IPS-15b (cell line): Measurements from ENCODE around the gene CMIP.

ENCODE experiments used
- H3K27me3 ChIP-seq: one replicate; pipeline ENCODE4 v1.6.1; 2013; ENCODE audit warnings: low read length; ENCODE audit not compliant: control insufficient read depth, insufficient read depth
- H3K36me3 ChIP-seq: one replicate; pipeline ENCODE4 v1.6.1; 2013; ENCODE audit warnings: low read length; ENCODE audit not compliant: control insufficient read depth, insufficient read depth
- H3K4me1 ChIP-seq: one replicate; pipeline ENCODE4 v1.6.1; 2013; ENCODE audit warnings: mild to moderate bottlenecking, low read length; ENCODE audit not compliant: control insufficient read depth, insufficient read depth
- H3K4me3 ChIP-seq: one replicate; pipeline ENCODE4 v1.5.1; 2013; ENCODE audit warnings: low read depth, low read length
- H3K9ac ChIP-seq: one replicate; pipeline ENCODE4 v1.6.1; 2013; ENCODE audit warnings: low read depth, mild to moderate bottlenecking, low read length
- H3K9me3 ChIP-seq: one replicate; pipeline ENCODE4 v1.6.1; 2013; ENCODE audit warnings: mild to moderate bottlenecking, low read length; ENCODE audit not compliant: control insufficient read depth, insufficient read depth

Gene CMIP

GRCh38 chr16:81544700-81545271 is 100.2 kb downstream of the CMIP start:
- Histone ChIP-seq H3K9ac (no peak overlapping the region), H3K4me1 (no peaks in the 10 kb centered on the region), H3K27me3 (no peaks in the 10 kb centered on the region), H3K9me3 (no peaks in the 10 kb centered on the region), H3K4me3 (no peak overlapping the region), H3K36me3 (peaks cover under 1% of the 10 kb centered on the region)

GRCh38 chr16:81545470-81546250 is 101.1 kb downstream of the CMIP start:
- H3K36me3 ChIP-seq: peaks cover 4% of the 10 kb centered on the region
- H3K27me3 ChIP-seq: no peaks in the 10 kb centered on the region
- no peak overlapping the region for H3K4me3 ChIP-seq
- H3K9me3 ChIP-seq: no peaks in the 10 kb centered on the region
- no peaks in the 10 kb centered on the region for H3K4me1 ChIP-seq
- H3K9ac ChIP-seq: no peak overlapping the region

GRCh38 chr16:81546781-81547180 is 102.2 kb downstream of the CMIP start:
- H3K9ac ChIP-seq: no peak overlapping the region
- no peaks in the 10 kb centered on the region for H3K27me3 ChIP-seq
- H3K9me3 ChIP-seq: no peaks in the 10 kb centered on the region
- no peaks in the 10 kb centered on the region for H3K4me1 ChIP-seq
- no peak overlapping the region for H3K4me3 ChIP-seq
- H3K36me3 ChIP-seq: peaks cover 5% of the 10 kb centered on the region

GRCh38 chr16:81547194-81547938 is 102.8 kb downstream of the CMIP start:
- Histone ChIP-seq H3K4me3 (no peak overlapping the region), H3K36me3 (peaks cover 5% of the 10 kb centered on the region), H3K9me3 (no peaks in the 10 kb centered on the region), H3K9ac (no peak overlapping the region), H3K4me1 (no peaks in the 10 kb centered on the region), H3K27me3 (no peaks in the 10 kb centered on the region)

- Histone ChIP-seq H3K27me3 (no peaks in the 10 kb centered on the region), H3K4me3 (no peak overlapping the region), H3K36me3 (peaks cover 5% of the 10 kb centered on the region), H3K9me3 (no peaks in the 10 kb centered on the region), H3K9ac (no peak overlapping the region), H3K4me1 (peaks cover 2% of the 10 kb centered on the region)
Observed at GRCh38 chr16:81547939-81548216, 103.3 kb downstream of the CMIP start.

GRCh38 chr16:81548551-81548875 is 103.9 kb downstream of the CMIP start:
- peaks cover 5% of the 10 kb centered on the region for H3K36me3 ChIP-seq
- peaks cover 2% of the 10 kb centered on the region for H3K4me1 ChIP-seq
- no peaks in the 10 kb centered on the region for H3K27me3 ChIP-seq
- H3K9me3 ChIP-seq: no peaks in the 10 kb centered on the region
- no peak overlapping the region for H3K4me3 ChIP-seq
- no peak overlapping the region for H3K9ac ChIP-seq

GRCh38 chr16:81548876-81549546 is 104.4 kb downstream of the CMIP start:
- no peak overlapping the region for H3K4me3 ChIP-seq
- H3K27me3 ChIP-seq: no peaks in the 10 kb centered on the region
- peaks cover 5% of the 10 kb centered on the region for H3K36me3 ChIP-seq
- no peak overlapping the region for H3K9ac ChIP-seq
- H3K9me3 ChIP-seq: no peaks in the 10 kb centered on the region
- H3K4me1 ChIP-seq: peaks cover 2% of the 10 kb centered on the region

GRCh38 chr16:81549547-81550431 is 105.2 kb downstream of the CMIP start:
- no peak overlapping the region for H3K4me3 ChIP-seq
- no peak overlapping the region for H3K9ac ChIP-seq
- H3K27me3 ChIP-seq: no peaks in the 10 kb centered on the region
- peaks cover 2% of the 10 kb centered on the region for H3K4me1 ChIP-seq
- H3K36me3 ChIP-seq: peaks cover 5% of the 10 kb centered on the region
- no peaks in the 10 kb centered on the region for H3K9me3 ChIP-seq

GRCh38 chr16:81550432-81550808 is 105.8 kb downstream of the CMIP start:
- peaks cover 5% of the 10 kb centered on the region for H3K36me3 ChIP-seq
- no peaks in the 10 kb centered on the region for H3K9me3 ChIP-seq
- H3K4me3 ChIP-seq: no peak overlapping the region
- no peak overlapping the region for H3K9ac ChIP-seq
- peaks cover 2% of the 10 kb centered on the region for H3K4me1 ChIP-seq
- H3K27me3 ChIP-seq: no peaks in the 10 kb centered on the region

- no peak overlapping the region for H3K9ac ChIP-seq
- H3K9me3 ChIP-seq: no peaks in the 10 kb centered on the region
- peaks cover 5% of the 10 kb centered on the region for H3K36me3 ChIP-seq
- H3K27me3 ChIP-seq: no peaks in the 10 kb centered on the region
- peaks cover 2% of the 10 kb centered on the region for H3K4me1 ChIP-seq
- H3K4me3 ChIP-seq: no peak overlapping the region
Observed at GRCh38 chr16:81551151-81551808, 106.7 kb downstream of the CMIP start.

GRCh38 chr16:81551821-81552304 is 107.3 kb downstream of the CMIP start:
- Histone ChIP-seq H3K9ac (no peak overlapping the region), H3K27me3 (no peaks in the 10 kb centered on the region), H3K9me3 (no peaks in the 10 kb centered on the region), H3K4me3 (no peak overlapping the region), H3K36me3 (peaks cover 5% of the 10 kb centered on the region), H3K4me1 (peaks cover 2% of the 10 kb centered on the region)
